K562 (cell line): ENCODE measurements around the gene MEIS2. TPM values are rescaled to one million over a fixed set of nuclear protein-coding genes. Genes with fewer than 3 reads are reported as not detected.

Source experiments
- ATF1 ChIP-seq, 2 experiments: fragments of 450-650 bp in 1 of 2; IDR thresholded peaks; 2 replicates each; pipeline ENCODE4 v1.6.1; 2016; ENCODE audit warnings: missing compliant biosample characterization in 1 of 2, missing genetic modification characterization in 1 of 2
- GATA2 ChIP-seq: sonication (generic); formaldehyde crosslinking; IDR thresholded peaks from 2 replicates; pipeline ENCODE4 v1.4.0; 2020; ENCODE audit warnings: mild to moderate bottlenecking, missing genetic modification reagents
- HNRNPK ChIP-seq: fragments of 200-400 bp; formaldehyde crosslinking; IDR thresholded peaks from one replicate; pipeline ENCODE4 v1.6.1; 2018; ENCODE audit warnings: mild to moderate bottlenecking, low read depth, low read length; ENCODE audit not compliant: poor library complexity, severe bottlenecking
- KDM1A ChIP-seq, 2 experiments: fragments of 450-650 bp; IDR thresholded peaks; 2 replicates each; pipeline ENCODE4 v1.6.1; 2016; ENCODE audit warnings: mild to moderate bottlenecking in 2 of 2
- SAFB ChIP-seq: fragments of 200-400 bp; formaldehyde crosslinking; IDR thresholded peaks from 2 replicates; pipeline ENCODE4 v1.6.1; 2017; ENCODE audit warnings: low read depth, low read length, borderline replicate concordance
- SP2 ChIP-seq: IDR thresholded peaks from 2 replicates; pipeline ENCODE4 v1.6.1; 2011; ENCODE audit warnings: mild to moderate bottlenecking, low read depth, low read length, moderate library complexity; ENCODE audit not compliant: poor library complexity, severe bottlenecking; ENCODE audit errors: extremely low read depth
- SRSF7 ChIP-seq: fragments of 200-400 bp; formaldehyde crosslinking; optimal IDR thresholded peaks from 2 replicates; pipeline ENCODE3; 2017; ENCODE audit warnings: mild to moderate bottlenecking, low read depth, low read length
- TAF15 ChIP-seq: fragments of 200-400 bp; formaldehyde crosslinking; IDR thresholded peaks from 2 replicates; pipeline ENCODE4 v1.6.1; 2017; ENCODE audit warnings: mild to moderate bottlenecking, low read depth, low read length, moderate library complexity
- ZNF444 ChIP-seq: fragments of 250-450 bp; sonication (Bioruptor Pico); IDR thresholded peaks from 2 replicates; pipeline ENCODE4 v1.4.0; 2020; ENCODE audit warnings: mild to moderate bottlenecking, moderate library complexity
- polyA plus RNA-seq, 8 experiments: library from polyadenylated mRNA; depleted of rRNA in 4 of 8; stranded (reverse) in 5 of 8; unstranded in 3 of 8; fragments of >200 nt; fragmentation: Nextera tagmentation in 2 of 8; fragmentation: Illumina TruSeq in 1 of 8; extraction: Ambion mirVana in 2 of 8; extraction: Trizol in 1 of 8; gene quantifications; 2 replicates each; pipeline versions ENCODE4 v1.2.1 to v1.2.3, GENCODE V29; 2011 to 2014; ENCODE audit warnings: inconsistent platforms in 1 of 8, missing spikeins in 1 of 8
- total RNA-seq, 7 experiments: library from RNA; depleted of rRNA in 6 of 7; stranded (reverse); fragments of >200 nt in 6 of 7; fragmentation: Illumina TruSeq in 2 of 7; extraction: Trizol in 2 of 7; gene quantifications; 2 replicates each; pipeline versions ENCODE4 v1.2.1 to v1.2.3, GENCODE V29; 2011 to 2021; ENCODE audit warnings: low replicate concordance in 1 of 7
- TF ChIP-seq, protein P1 (sequence below): fragments of 450-650 bp; IDR thresholded peaks from 2 replicates; pipeline ENCODE4 v1.6.1; 2016; ENCODE audit warnings: mild to moderate bottlenecking, moderate library complexity
- TF ChIP-seq, protein P2 (sequence below): fragments of 450-650 bp; formaldehyde crosslinking; IDR thresholded peaks from 2 replicates; pipeline ENCODE4 v1.4.0; 2020; ENCODE audit warnings: mild to moderate bottlenecking, moderate library complexity
- TF ChIP-seq, protein P3 (sequence below), 2 experiments: IDR thresholded peaks in 1 of 2; conservative IDR thresholded peaks in 1 of 2; 2 replicates each; pipeline ENCODE4 v1.6.1; 2016; ENCODE audit warnings: low read depth in 2 of 2, mild to moderate bottlenecking in 1 of 2, missing compliant biosample characterization in 1 of 2, missing genetic modification characterization in 1 of 2, moderate library complexity in 1 of 2

Gene MEIS2
- total and polyA plus RNA-seq, 9 of the 15 experiments (the other 6 are each of a cell fraction or from before 2014, with no cell fraction given): 7.5 to 64.2 (median 22.3) TPM

DNA sequence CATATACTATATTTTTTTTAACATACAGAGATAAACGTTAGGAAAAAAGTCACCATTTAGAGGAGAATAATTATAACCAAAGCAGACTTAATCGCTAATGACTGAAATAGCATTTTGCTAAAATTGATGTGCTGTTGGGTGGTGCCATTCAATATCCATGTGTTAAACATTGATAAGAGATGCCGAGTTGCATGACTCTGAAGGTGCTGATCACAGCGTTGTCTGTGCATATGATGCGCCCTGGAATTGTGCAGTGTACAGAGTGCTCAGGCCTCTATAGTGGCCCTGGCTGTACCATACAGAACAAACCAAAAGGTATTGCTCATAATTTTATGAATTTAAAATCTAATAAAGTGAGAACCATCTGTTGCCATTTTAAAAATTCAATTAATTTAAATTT is 168.3 kb downstream of the MEIS2 start (continued):
- TF ChIP-seq, protein P1, sequence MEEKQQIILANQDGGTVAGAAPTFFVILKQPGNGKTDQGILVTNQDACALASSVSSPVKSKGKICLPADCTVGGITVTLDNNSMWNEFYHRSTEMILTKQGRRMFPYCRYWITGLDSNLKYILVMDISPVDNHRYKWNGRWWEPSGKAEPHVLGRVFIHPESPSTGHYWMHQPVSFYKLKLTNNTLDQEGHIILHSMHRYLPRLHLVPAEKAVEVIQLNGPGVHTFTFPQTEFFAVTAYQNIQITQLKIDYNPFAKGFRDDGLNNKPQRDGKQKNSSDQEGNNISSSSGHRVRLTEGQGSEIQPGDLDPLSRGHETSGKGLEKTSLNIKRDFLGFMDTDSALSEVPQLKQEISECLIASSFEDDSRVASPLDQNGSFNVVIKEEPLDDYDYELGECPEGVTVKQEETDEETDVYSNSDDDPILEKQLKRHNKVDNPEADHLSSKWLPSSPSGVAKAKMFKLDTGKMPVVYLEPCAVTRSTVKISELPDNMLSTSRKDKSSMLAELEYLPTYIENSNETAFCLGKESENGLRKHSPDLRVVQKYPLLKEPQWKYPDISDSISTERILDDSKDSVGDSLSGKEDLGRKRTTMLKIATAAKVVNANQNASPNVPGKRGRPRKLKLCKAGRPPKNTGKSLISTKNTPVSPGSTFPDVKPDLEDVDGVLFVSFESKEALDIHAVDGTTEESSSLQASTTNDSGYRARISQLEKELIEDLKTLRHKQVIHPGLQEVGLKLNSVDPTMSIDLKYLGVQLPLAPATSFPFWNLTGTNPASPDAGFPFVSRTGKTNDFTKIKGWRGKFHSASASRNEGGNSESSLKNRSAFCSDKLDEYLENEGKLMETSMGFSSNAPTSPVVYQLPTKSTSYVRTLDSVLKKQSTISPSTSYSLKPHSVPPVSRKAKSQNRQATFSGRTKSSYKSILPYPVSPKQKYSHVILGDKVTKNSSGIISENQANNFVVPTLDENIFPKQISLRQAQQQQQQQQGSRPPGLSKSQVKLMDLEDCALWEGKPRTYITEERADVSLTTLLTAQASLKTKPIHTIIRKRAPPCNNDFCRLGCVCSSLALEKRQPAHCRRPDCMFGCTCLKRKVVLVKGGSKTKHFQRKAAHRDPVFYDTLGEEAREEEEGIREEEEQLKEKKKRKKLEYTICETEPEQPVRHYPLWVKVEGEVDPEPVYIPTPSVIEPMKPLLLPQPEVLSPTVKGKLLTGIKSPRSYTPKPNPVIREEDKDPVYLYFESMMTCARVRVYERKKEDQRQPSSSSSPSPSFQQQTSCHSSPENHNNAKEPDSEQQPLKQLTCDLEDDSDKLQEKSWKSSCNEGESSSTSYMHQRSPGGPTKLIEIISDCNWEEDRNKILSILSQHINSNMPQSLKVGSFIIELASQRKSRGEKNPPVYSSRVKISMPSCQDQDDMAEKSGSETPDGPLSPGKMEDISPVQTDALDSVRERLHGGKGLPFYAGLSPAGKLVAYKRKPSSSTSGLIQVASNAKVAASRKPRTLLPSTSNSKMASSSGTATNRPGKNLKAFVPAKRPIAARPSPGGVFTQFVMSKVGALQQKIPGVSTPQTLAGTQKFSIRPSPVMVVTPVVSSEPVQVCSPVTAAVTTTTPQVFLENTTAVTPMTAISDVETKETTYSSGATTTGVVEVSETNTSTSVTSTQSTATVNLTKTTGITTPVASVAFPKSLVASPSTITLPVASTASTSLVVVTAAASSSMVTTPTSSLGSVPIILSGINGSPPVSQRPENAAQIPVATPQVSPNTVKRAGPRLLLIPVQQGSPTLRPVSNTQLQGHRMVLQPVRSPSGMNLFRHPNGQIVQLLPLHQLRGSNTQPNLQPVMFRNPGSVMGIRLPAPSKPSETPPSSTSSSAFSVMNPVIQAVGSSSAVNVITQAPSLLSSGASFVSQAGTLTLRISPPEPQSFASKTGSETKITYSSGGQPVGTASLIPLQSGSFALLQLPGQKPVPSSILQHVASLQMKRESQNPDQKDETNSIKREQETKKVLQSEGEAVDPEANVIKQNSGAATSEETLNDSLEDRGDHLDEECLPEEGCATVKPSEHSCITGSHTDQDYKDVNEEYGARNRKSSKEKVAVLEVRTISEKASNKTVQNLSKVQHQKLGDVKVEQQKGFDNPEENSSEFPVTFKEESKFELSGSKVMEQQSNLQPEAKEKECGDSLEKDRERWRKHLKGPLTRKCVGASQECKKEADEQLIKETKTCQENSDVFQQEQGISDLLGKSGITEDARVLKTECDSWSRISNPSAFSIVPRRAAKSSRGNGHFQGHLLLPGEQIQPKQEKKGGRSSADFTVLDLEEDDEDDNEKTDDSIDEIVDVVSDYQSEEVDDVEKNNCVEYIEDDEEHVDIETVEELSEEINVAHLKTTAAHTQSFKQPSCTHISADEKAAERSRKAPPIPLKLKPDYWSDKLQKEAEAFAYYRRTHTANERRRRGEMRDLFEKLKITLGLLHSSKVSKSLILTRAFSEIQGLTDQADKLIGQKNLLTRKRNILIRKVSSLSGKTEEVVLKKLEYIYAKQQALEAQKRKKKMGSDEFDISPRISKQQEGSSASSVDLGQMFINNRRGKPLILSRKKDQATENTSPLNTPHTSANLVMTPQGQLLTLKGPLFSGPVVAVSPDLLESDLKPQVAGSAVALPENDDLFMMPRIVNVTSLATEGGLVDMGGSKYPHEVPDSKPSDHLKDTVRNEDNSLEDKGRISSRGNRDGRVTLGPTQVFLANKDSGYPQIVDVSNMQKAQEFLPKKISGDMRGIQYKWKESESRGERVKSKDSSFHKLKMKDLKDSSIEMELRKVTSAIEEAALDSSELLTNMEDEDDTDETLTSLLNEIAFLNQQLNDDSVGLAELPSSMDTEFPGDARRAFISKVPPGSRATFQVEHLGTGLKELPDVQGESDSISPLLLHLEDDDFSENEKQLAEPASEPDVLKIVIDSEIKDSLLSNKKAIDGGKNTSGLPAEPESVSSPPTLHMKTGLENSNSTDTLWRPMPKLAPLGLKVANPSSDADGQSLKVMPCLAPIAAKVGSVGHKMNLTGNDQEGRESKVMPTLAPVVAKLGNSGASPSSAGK: no peak
- no peak for TF ChIP-seq GATA2 (CRISPR knock-in tag)
- no peak for TF ChIP-seq HNRNPK
- TF ChIP-seq, protein P2, sequence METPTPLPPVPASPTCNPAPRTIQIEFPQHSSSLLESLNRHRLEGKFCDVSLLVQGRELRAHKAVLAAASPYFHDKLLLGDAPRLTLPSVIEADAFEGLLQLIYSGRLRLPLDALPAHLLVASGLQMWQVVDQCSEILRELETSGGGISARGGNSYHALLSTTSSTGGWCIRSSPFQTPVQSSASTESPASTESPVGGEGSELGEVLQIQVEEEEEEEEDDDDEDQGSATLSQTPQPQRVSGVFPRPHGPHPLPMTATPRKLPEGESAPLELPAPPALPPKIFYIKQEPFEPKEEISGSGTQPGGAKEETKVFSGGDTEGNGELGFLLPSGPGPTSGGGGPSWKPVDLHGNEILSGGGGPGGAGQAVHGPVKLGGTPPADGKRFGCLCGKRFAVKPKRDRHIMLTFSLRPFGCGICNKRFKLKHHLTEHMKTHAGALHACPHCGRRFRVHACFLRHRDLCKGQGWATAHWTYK (CRISPR knock-in tag): no peak
- no peak for TF ChIP-seq ATF1 (CRISPR knock-in tag; IDR thresholded peaks at IDR 0.05)
- TF ChIP-seq ATF1 (tag; IDR thresholded peaks at IDR 0.05): no peak
- no peak for TF ChIP-seq ZNF444 (CRISPR knock-in tag)
- TF ChIP-seq KDM1A (IDR thresholded peaks at IDR 0.05): no peak
- no peak for TF ChIP-seq SRSF7
- TF ChIP-seq SP2: no peak
- no peak for TF ChIP-seq TAF15
- TF ChIP-seq, protein P3, sequence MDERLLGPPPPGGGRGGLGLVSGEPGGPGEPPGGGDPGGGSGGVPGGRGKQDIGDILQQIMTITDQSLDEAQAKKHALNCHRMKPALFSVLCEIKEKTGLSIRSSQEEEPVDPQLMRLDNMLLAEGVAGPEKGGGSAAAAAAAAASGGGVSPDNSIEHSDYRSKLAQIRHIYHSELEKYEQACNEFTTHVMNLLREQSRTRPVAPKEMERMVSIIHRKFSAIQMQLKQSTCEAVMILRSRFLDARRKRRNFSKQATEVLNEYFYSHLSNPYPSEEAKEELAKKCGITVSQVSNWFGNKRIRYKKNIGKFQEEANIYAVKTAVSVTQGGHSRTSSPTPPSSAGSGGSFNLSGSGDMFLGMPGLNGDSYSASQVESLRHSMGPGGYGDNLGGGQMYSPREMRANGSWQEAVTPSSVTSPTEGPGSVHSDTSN (CRISPR knock-in tag; IDR thresholded peaks at IDR 0.05; ENCODE audit: low read depth): no peak
- TF ChIP-seq, protein P3 (tag; conservative IDR thresholded peaks at IDR 0.05; ENCODE audit: low read depth): 0 out of 2 replicates have a peak, but pooled peaks have one; percentile 26
- no peak for TF ChIP-seq SAFB
